IMR-90 (cell line): Measurements from ENCODE around the gene CDH2.

Source experiments
- MAFK ChIP-seq: IDR thresholded peaks from 2 replicates; pipeline ENCODE4 v1.6.1; 2012; ENCODE audit warnings: low read depth, low read length, improper control_type of control experiment
- TF ChIP-seq, protein P1 (sequence below): conservative IDR thresholded peaks from 2 replicates; pipeline ENCODE4 v1.5.1; 2012; ENCODE audit warnings: mild to moderate bottlenecking, low read depth, low read length, improper control_type of control experiment

DNA sequence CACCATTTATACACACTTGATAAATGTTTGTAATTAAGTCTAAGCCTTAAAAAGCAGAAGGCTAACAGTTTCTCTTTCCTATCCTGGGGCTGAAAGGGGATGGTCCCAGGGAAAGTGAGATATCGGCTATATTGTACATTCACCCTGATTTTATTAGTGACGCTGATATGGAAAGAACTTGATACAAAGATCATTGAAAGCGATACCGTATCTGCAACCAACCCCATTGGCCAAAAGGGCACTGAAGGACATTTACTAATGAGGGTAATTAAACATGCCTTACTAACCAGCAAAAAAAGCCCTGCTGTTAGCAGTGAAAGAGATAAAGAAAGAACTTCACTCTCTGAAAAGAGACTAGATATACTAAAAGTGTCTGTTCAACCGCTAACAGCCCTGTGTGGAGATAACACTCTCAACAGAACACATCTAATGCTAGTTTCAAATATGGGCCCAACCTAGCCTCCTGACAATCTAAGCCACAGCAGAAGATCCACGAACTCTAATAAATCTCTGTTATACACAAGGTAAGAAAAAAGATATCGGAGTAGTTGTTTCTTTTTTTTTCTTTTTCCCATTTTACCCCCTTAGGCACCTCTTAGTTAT lies 200.0 kb downstream of the CDH2 start:
- no peak for TF ChIP-seq MAFK
- TF ChIP-seq, protein P1, sequence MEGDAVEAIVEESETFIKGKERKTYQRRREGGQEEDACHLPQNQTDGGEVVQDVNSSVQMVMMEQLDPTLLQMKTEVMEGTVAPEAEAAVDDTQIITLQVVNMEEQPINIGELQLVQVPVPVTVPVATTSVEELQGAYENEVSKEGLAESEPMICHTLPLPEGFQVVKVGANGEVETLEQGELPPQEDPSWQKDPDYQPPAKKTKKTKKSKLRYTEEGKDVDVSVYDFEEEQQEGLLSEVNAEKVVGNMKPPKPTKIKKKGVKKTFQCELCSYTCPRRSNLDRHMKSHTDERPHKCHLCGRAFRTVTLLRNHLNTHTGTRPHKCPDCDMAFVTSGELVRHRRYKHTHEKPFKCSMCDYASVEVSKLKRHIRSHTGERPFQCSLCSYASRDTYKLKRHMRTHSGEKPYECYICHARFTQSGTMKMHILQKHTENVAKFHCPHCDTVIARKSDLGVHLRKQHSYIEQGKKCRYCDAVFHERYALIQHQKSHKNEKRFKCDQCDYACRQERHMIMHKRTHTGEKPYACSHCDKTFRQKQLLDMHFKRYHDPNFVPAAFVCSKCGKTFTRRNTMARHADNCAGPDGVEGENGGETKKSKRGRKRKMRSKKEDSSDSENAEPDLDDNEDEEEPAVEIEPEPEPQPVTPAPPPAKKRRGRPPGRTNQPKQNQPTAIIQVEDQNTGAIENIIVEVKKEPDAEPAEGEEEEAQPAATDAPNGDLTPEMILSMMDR = no peak
